Stimulated activated CD4-positive, alpha-beta T cell treated with anti-CD3 and anti-CD28 coated beads, TNF-alpha, amount 100 ng/mL, for 1 hour (primary cell): ENCODE measurements around the gene QSOX1.

Experiments used
- DNase-seq, 3 donors: peaks; one replicate each; pipeline ENCODE4 v3.0.0-alpha.2; 2020; ENCODE audit warnings: low read depth in 3 of 3, low spot score in 1 of 3

The QSOX1 gene

GRCh38 chr1:180211156-180211859 lies 56.6 kb downstream of the QSOX1 start:
- no peak for DNase-seq

- DNase-seq = no peak
Observed at GRCh38 chr1:180211860-180212229, 57.2 kb downstream of the QSOX1 start.

GRCh38 chr1:180213401-180214170 lies 58.9 kb downstream of the QSOX1 start:
- no peak for DNase-seq

GRCh38 chr1:180215856-180216625 lies 61.4 kb downstream of the QSOX1 start:
- no peak for DNase-seq

- no peak for DNase-seq
Observed at GRCh38 chr1:180217006-180217405, 62.3 kb downstream of the QSOX1 start.

GRCh38 chr1:180218806-180219765 lies 64.4 kb downstream of the QSOX1 start:
- no peak for DNase-seq

GRCh38 chr1:180219776-180220175 lies 65.1 kb downstream of the QSOX1 start:
- DNase-seq = no peak

- no peak for DNase-seq
Observed at GRCh38 chr1:180221462-180221861, 66.8 kb downstream of the QSOX1 start.

- DNase-seq = no peak
Observed at GRCh38 chr1:180224902-180225301, 70.2 kb downstream of the QSOX1 start.

GRCh38 chr1:180225403-180225802 lies 70.7 kb downstream of the QSOX1 start:
- no peak for DNase-seq

- DNase-seq = no peak
Observed at GRCh38 chr1:180227861-180228647, 73.4 kb downstream of the QSOX1 start.

- no peak for DNase-seq
Observed at GRCh38 chr1:180228648-180229482, 74.2 kb downstream of the QSOX1 start.

- DNase-seq = no peak
Observed at GRCh38 chr1:180229483-180230415, 75.1 kb downstream of the QSOX1 start, which contains the start of gene LHX4. LHX4 (plus strand) TSS chr1:180230264; CDS start chr1:180230530, 266 bp downstream.

- DNase-seq = no peak
Observed at GRCh38 chr1:180230416-180230790, 75.7 kb downstream of the QSOX1 start.

- DNase-seq = no peak
Observed at GRCh38 chr1:180230791-180231505, 76.3 kb downstream of the QSOX1 start.

- DNase-seq = no peak
Observed at GRCh38 chr1:180231506-180231921, 76.8 kb downstream of the QSOX1 start.

GRCh38 chr1:180231936-180232335 lies 77.3 kb downstream of the QSOX1 start:
- DNase-seq = no peak
